HEK293T (cell line): ENCODE measurements around the gene ADPRHL1.

Source experiments
- ARNT ChIP-seq: fragments of 450-650 bp; IDR thresholded peaks from 2 replicates; pipeline ENCODE4 v1.6.1; 2017; ENCODE audit warnings: mild to moderate bottlenecking
- FOXM1 ChIP-seq: fragments of 450-650 bp; IDR thresholded peaks from 2 replicates; pipeline ENCODE4 v1.6.1; 2017; ENCODE audit warnings: mild to moderate bottlenecking, borderline replicate concordance
- HDGF ChIP-seq: fragments of 450-650 bp; IDR thresholded peaks from 2 replicates; pipeline ENCODE4 v1.6.1; 2017; ENCODE audit warnings: antibody characterized with exemption, borderline replicate concordance
- PKNOX1 ChIP-seq: fragments of 450-650 bp; IDR thresholded peaks from 2 replicates; pipeline ENCODE4 v1.6.1; 2016

GRCh38 chr13:113479179-113479578, 25.9 kb upstream of the ADPRHL1 start:
- TF ChIP-seq HDGF (no peak), PKNOX1 (no peak), FOXM1 (no peak), ARNT (no peak)
